Muscle of back (tissue), 11 donors: Measurements from ENCODE around the gene TNIK. TPM values are rescaled to one million over a fixed set of nuclear protein-coding genes. Genes with fewer than 3 reads are reported as not detected.
A peak's percentile ranks its signal among the peaks of the same experiment; 100 is the strongest.

Experiments used
- DNase-seq, 3 donors: peaks; one replicate each; pipeline versions ENCODE4 v3.0.0 to v3.0.0-alpha.2; 2013
- polyA plus RNA-seq, 10 donors: library from polyadenylated mRNA; unstranded; fragments of 120-200 nt; gene quantifications; one replicate each; pipeline ENCODE4 v1.2.1, GENCODE V29; 2013; ENCODE audit not compliant: insufficient read length in 10 of 10

TNIK gene
- polyA plus RNA-seq, 10 donors = 22.5 to 53.3 (median 37.8) TPM

GRCh38 chr3:171168551-171168950 is 291.7 kb downstream of the TNIK start:
- DNase-seq = no peak

DNA sequence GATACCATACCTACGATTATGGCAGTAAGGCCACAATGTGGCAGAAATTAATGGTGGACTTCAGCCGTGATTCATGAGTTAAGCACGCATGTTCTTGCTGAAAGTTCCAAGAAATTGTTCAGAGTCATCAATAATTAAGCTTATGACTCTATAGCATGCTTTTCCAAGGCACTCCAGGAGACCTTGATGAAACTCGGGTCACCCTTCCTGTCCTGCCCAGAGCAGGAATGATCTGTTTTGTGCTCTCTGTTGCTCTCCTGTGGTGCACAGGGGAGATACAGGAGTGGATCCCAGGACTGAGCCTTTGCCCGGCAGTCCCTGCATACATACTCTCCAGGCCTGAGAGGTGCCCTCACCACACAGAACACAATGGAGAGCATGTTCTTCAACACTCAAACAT is 292.1 kb downstream of the TNIK start:
- DNase-seq = no peak

- DNase-seq = no peak
These were observed 294.2 kb downstream of the TNIK start for GRCh38 chr3:171165983-171166382.

DNA sequence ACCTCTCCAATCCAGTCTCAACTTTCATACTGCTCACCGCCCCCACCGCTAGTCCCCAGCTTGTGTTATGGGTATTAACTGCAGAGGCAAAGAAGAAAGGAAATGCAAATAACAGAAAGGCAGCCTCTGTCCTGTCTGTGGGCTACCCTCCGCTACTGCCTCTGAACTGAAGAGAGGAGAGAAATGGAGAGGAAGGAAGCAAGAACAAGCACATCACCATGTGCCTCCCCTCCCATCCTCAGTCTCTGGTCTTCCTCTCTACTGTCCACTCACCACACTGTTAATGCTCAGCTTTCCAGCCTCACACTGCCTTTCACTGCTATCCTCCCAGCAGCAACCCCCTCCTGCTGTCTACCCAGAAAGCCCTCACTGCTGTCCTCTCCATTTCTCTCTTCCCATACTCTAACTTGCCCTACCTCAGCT is 294.7 kb downstream of the TNIK start:
- DNase-seq = no peak

DNA sequence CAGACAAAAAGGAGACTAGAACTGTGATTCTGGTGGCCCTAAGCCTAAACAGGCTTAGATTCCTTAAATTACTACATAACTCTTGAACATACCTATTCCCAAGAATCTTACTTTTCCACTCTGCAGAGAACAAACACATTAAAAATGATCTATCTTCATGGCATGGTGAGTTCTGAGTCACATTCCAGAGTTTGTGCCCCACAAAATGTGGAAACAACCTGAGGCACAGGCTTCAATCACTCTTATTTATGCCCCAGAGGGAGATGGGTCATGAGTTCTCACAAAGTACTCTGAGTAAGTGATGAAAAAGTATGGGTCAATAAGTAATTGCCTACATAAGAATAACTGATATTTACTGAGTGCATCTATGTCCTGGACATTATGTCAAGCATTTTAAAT is 296.1 kb downstream of the TNIK start:
- no peak for DNase-seq

DNA sequence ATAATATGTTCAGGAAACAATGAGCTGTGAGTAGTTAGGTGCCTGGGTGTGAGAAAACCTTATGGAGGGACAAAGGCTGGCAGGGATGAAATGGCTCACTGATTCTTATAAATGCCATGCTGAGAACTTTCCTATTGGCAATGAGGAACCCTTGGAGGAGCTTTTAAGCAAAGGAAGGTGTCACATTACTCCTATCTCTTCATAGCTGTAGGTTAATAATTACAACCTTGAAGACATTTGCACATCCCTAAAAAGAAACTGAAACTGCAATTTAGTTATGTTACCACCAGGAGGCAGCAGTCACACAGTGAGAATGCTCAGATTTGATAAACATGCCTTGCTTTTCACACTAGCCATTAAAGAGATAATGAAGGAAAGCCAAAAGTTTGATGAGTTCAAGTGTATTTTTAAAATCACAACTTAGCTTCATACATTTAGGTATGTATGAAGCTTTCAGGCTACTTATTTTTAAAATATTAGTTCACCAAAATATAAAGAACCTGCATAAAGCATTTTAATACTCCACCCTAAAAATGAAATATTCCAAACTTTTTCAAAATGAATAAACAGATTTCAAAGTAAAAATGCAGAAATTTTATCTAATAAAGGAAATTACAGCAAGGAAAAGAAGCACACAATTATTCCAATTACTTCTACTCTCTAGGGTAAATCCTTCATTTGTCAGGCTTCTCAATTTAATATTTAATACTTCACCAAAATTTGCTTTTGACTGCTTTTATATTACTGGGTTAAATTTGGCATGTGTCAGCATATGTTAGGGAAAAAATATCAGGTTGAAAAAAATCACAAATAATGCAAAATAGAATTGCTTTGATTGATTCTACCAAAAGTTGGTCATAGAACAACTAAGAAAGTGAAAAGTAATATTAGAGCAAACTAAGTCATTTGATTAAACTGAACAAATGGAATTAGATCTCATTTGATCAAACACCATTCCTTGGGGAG is 296.8 kb downstream of the TNIK start:
- no peak for DNase-seq

DNA sequence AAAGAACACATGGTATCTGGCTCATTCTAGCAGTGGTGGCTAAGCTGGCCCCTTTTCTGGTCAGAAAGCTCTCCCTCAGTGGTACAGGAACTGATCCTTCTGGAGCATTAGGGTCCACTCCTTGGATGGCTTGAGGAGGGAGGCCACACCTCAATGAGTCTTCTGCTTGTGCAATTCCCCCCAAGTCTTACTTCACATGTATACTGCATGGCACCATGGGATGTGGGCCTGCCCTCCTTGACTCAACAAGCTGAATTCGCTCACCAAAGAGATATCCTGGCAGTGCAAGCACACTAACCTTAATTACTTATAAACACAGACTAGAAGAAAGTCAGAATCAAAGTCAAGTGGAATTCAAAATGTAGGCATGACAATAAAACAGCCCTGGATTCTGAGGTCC is 299.9 kb downstream of the TNIK start:
- DNase-seq = no peak

GRCh38 chr3:171159822-171160157 is 300.4 kb downstream of the TNIK start:
- no peak for DNase-seq

GRCh38 chr3:171159024-171159821 is 301.0 kb downstream of the TNIK start:
- no peak for DNase-seq

DNA sequence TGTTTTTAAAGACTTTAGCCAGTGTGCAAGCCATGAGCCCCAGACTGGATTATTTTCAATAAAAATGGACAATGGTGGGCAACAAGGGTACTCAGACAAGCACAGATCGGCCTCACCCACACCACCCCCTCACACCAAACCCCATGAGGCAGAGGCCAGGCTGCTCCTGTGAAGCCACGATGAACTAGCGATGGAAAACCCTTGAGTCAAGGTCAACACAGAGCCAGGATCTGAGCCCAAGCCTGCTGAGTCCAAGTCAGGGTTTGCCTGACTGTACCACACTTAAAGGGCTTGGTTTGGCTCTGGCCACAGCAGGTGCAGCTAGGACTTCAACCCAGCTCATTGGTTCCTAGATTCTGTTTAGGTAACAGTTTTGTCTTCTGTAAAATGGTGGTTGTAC is 302.2 kb downstream of the TNIK start:
- DNase-seq = no peak

DNA sequence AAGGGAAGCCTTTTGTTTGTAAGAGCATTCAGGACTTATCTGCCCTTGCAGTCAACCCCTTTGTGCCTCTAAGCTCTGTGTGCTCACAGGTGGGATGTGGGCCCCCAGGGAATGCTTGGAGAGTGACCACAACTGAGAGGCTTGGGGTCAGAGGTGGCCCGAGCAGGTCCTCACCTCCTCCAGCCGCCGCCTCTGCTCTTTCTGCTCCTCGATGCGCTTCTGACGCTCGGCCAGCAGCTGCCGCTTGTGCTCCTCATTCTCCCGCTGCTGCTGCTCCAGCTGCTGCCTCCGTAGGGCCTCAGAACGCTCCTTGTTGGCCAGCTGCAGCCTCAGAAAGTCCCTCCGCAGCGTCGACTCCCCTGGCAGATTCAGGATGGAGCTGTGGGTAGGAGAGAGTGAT is 302.9 kb downstream of the TNIK start:
- peak in 2 of 3 donors; percentile 52 to 83 for DNase-seq

GRCh38 chr3:171156401-171157010 is 303.7 kb downstream of the TNIK start:
- DNase-seq = no peak

GRCh38 chr3:171155122-171155700 is 305.0 kb downstream of the TNIK start:
- no peak for DNase-seq

DNA sequence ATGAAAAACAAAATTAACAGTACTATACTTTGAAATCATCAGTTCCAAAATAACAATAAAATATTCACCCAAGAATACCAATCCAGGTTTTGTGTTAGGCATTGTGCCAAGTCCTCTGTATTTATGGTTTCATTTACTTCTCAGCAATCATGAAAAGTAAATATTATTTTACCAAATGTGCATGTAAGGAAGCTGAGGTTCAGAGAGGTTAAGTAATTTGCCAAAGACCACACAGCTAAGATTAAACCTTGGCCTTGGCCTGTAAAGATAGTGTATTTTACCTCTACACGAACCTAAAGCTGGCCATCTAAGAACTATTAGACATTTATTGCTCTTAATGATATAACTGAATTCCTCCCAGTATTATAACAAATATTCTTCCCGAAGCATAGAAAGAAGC is 309.3 kb downstream of the TNIK start:
- no peak for DNase-seq

GRCh38 chr3:171149526-171150116 is 310.6 kb downstream of the TNIK start:
- no peak for DNase-seq

DNA sequence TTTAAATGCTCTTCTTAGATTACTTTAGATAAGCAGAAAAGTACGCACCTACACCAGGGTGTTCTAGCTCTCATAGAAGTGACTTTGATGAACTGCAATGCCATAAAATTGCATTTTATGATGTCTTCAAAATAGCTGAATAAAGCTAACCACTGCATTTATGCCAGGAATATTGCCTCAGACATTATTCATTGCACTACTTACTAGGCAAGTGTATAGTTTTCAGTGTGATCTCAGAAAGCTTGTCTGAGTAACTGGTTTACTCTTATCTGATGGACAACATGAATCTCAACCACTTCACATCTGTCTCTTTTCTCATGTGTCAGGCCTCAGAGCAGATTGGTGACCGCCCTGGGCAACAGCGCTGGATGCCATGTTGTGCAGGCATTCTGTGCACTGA is 314.4 kb downstream of the TNIK start:
- DNase-seq = no peak

DNA sequence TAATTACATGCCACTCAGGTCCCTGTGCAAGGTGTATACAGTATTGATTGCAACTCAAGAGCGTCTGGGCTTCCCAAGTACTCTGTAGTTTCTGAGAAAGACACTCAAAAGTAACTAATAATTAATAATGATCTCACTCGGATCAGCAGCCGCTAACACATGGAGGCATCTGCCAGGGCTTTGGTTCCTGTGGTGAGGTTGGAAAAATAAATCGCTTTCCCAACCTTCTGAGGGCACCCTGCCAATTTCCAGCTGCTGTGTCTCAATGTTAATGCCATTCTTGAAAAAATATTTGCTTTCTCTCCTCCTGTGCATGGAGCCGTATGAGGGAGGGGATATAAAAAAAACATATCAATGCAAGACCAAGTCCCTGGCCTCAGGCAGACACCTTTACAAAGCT is 317.2 kb downstream of the TNIK start:
- DNase-seq = peak in 2 of 3 donors; percentile 16 to 28

GRCh38 chr3:171140246-171140645 is 320.0 kb downstream of the TNIK start:
- DNase-seq = no peak

GRCh38 chr3:171138027-171138426 is 322.2 kb downstream of the TNIK start:
- no peak for DNase-seq

DNA sequence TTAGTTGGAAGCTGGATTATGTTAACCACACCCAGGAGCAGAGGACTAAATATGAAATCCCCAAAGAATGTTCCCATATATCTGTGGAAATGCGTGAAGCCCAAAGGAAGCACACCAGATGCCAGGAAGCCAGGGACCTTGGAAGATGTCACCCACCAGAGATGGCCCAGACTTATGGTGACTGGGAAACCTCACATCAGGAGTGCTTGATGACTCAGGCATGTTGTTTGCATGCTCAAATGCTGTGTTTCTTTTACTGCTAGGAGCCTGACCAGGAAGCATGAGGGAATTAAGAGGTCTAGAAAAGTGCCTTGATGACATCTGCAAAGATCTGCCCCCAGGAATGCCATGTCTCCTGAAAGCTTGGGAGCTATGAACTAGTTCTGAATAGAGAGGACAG is 324.7 kb downstream of the TNIK start:
- no peak for DNase-seq

- no peak for DNase-seq
These were observed 326.2 kb downstream of the TNIK start for GRCh38 chr3:171133796-171134569.
